SK-N-SH treated with all-trans-retinoic acid at 6 μM for 48 hours (cell line): ENCODE data around the gene HSPB2.

Experiments
- ATAC-seq: fragments of 200-7000 bp; cut with Tn5 transposase; 3 replicates; pipeline ENCODE4 v1.9.1; 2020; ENCODE audit warnings: mild to moderate bottlenecking, moderate library complexity
- ARNTL ChIP-seq: fragments of 450-650 bp; formaldehyde crosslinking; IDR thresholded peaks from 2 replicates; pipeline ENCODE4 v1.5.0; 2020; ENCODE audit warnings: low read depth, mild to moderate bottlenecking, moderate library complexity, borderline replicate concordance
- BACH2 ChIP-seq: fragments of 250-450 bp; sonication (Bioruptor Pico); IDR thresholded peaks from 2 replicates; pipeline ENCODE4 v1.9.0; 2021; ENCODE audit warnings: mild to moderate bottlenecking, borderline replicate concordance
- CSDC2 ChIP-seq: fragments of 250-450 bp; sonication (Bioruptor Pico); IDR thresholded peaks from 2 replicates; pipeline ENCODE4 v1.5.0; 2020; ENCODE audit warnings: mild to moderate bottlenecking, moderate library complexity
- ESRRG ChIP-seq: fragments of 250-450 bp; sonication (Bioruptor Pico); IDR thresholded peaks from 2 replicates; pipeline ENCODE4 v1.6.1; 2021; ENCODE audit warnings: mild to moderate bottlenecking
- GLIS3 ChIP-seq: fragments of 250-450 bp; sonication (Bioruptor Pico); IDR thresholded peaks from 2 replicates; pipeline ENCODE4 v1.5.0; 2020; ENCODE audit warnings: mild to moderate bottlenecking, moderate library complexity
- ISL1 ChIP-seq: fragments of 250-450 bp; sonication (Bioruptor Pico); IDR thresholded peaks from 2 replicates; pipeline ENCODE4 v2.1.2; 2022; ENCODE audit warnings: mild to moderate bottlenecking, moderate library complexity
- OSR1 ChIP-seq: fragments of 250-450 bp; sonication (Bioruptor Pico); IDR thresholded peaks from 2 replicates; pipeline ENCODE4 v1.8.0; 2022; ENCODE audit warnings: moderate library complexity, mild to moderate bottlenecking, inconsistent platforms
- PPARA ChIP-seq: fragments of 250-450 bp; sonication (Bioruptor Pico); IDR thresholded peaks from 2 replicates; pipeline ENCODE4 v1.5.0; 2020; ENCODE audit warnings: mild to moderate bottlenecking, borderline replicate concordance
- RARB ChIP-seq: fragments of 250-450 bp; sonication (Bioruptor Pico); IDR thresholded peaks from 2 replicates; pipeline ENCODE4 v1.8.0; 2021; ENCODE audit warnings: mild to moderate bottlenecking, moderate library complexity
- TOX ChIP-seq: fragments of 250-450 bp; sonication (Bioruptor Pico); IDR thresholded peaks from 2 replicates; pipeline ENCODE4 v1.8.0; 2021; ENCODE audit warnings: mild to moderate bottlenecking, moderate library complexity, borderline replicate concordance
- ZFP3 ChIP-seq: fragments of 250-450 bp; sonication (Bioruptor Pico); IDR thresholded peaks from 2 replicates; pipeline ENCODE4 v1.5.0; 2020; ENCODE audit warnings: mild to moderate bottlenecking, moderate library complexity
- ZFP30 ChIP-seq: fragments of 450-650 bp; formaldehyde crosslinking; IDR thresholded peaks from 2 replicates; pipeline ENCODE4 v1.5.0; 2022; ENCODE audit warnings: mild to moderate bottlenecking, moderate library complexity
- ZNF70 ChIP-seq: fragments of 450-650 bp; formaldehyde crosslinking; IDR thresholded peaks from 2 replicates; pipeline ENCODE4 v1.5.0; 2020; ENCODE audit warnings: mild to moderate bottlenecking, moderate library complexity
- ZNF8 ChIP-seq: fragments of 450-650 bp; formaldehyde crosslinking; IDR thresholded peaks from 2 replicates; pipeline ENCODE4 v1.5.0; 2020; ENCODE audit warnings: mild to moderate bottlenecking, moderate library complexity
- TF ChIP-seq, protein P1 (sequence below): fragments of 250-450 bp; sonication (Bioruptor Pico); IDR thresholded peaks from 2 replicates; pipeline ENCODE4 v1.5.0; 2020; ENCODE audit warnings: mild to moderate bottlenecking, moderate library complexity
- TF ChIP-seq, protein P2 (sequence below): fragments of 250-450 bp; sonication (Bioruptor Pico); IDR thresholded peaks from 2 replicates; pipeline ENCODE4 v1.8.0; 2021; ENCODE audit warnings: low read depth, mild to moderate bottlenecking, moderate library complexity, borderline replicate concordance
- TF ChIP-seq, protein P3 (sequence below): fragments of 250-450 bp; sonication (Bioruptor Pico); IDR thresholded peaks from 2 replicates; pipeline ENCODE4 v1.8.0; 2020; ENCODE audit warnings: mild to moderate bottlenecking, moderate library complexity, borderline replicate concordance
- TF ChIP-seq, protein P4 (sequence below): fragments of 250-450 bp; sonication (Bioruptor Pico); IDR thresholded peaks from 2 replicates; pipeline ENCODE4 v1.5.1; 2020; ENCODE audit warnings: low read depth, mild to moderate bottlenecking, moderate library complexity

The HSPB2 gene

DNA sequence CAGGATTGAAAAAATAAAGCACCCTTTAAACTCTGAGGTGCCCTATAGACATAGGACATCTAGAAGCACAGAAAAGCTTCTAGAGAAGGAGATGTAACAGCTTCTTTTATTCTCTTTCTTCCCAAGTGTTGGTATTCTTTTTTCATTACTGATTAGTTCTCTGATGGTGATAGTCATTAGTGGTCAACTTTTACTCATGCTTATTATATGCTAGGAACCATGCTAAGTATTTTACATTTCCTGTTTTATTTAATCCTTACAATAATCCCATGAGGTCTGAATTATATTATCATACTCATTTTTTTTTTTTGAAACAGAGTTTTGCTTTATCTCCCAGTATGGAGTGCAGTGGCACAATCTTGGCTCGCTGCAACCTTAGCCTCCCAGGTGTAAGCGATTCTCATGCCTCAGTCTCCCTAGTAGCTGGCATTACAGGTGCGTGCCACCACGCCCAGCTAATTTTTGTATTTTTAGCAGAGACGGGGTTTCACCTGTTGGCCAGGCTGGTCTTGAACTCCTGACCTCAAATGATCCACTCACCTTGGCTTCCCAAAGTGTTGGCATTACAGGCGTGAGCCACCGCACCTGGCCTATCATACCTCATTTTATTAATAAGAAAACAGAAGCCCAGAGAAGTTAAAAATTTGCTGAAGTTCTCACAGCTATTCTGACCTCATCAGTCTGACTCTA is 9.2 kb downstream of the HSPB2 start:
- TF ChIP-seq, protein P1, sequence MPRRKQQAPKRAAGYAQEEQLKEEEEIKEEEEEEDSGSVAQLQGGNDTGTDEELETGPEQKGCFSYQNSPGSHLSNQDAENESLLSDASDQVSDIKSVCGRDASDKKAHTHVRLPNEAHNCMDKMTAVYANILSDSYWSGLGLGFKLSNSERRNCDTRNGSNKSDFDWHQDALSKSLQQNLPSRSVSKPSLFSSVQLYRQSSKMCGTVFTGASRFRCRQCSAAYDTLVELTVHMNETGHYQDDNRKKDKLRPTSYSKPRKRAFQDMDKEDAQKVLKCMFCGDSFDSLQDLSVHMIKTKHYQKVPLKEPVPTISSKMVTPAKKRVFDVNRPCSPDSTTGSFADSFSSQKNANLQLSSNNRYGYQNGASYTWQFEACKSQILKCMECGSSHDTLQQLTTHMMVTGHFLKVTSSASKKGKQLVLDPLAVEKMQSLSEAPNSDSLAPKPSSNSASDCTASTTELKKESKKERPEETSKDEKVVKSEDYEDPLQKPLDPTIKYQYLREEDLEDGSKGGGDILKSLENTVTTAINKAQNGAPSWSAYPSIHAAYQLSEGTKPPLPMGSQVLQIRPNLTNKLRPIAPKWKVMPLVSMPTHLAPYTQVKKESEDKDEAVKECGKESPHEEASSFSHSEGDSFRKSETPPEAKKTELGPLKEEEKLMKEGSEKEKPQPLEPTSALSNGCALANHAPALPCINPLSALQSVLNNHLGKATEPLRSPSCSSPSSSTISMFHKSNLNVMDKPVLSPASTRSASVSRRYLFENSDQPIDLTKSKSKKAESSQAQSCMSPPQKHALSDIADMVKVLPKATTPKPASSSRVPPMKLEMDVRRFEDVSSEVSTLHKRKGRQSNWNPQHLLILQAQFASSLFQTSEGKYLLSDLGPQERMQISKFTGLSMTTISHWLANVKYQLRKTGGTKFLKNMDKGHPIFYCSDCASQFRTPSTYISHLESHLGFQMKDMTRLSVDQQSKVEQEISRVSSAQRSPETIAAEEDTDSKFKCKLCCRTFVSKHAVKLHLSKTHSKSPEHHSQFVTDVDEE, result no peak
- no peak for TF ChIP-seq OSR1
- TF ChIP-seq, protein P2, sequence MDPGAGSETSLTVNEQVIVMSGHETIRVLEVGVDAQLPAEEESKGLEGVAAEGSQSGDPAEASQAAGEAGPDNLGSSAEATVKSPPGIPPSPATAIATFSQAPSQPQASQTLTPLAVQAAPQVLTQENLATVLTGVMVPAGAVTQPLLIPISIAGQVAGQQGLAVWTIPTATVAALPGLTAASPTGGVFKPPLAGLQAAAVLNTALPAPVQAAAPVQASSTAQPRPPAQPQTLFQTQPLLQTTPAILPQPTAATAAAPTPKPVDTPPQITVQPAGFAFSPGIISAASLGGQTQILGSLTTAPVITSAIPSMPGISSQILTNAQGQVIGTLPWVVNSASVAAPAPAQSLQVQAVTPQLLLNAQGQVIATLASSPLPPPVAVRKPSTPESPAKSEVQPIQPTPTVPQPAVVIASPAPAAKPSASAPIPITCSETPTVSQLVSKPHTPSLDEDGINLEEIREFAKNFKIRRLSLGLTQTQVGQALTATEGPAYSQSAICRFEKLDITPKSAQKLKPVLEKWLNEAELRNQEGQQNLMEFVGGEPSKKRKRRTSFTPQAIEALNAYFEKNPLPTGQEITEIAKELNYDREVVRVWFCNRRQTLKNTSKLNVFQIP (CRISPR knock-in tag), result no peak
- TF ChIP-seq ESRRG (CRISPR knock-in tag), result no peak
- TF ChIP-seq TOX (CRISPR knock-in tag), result no peak
- no peak for TF ChIP-seq RARB
- TF ChIP-seq ARNTL (CRISPR knock-in tag), result no peak
- TF ChIP-seq, protein P3, sequence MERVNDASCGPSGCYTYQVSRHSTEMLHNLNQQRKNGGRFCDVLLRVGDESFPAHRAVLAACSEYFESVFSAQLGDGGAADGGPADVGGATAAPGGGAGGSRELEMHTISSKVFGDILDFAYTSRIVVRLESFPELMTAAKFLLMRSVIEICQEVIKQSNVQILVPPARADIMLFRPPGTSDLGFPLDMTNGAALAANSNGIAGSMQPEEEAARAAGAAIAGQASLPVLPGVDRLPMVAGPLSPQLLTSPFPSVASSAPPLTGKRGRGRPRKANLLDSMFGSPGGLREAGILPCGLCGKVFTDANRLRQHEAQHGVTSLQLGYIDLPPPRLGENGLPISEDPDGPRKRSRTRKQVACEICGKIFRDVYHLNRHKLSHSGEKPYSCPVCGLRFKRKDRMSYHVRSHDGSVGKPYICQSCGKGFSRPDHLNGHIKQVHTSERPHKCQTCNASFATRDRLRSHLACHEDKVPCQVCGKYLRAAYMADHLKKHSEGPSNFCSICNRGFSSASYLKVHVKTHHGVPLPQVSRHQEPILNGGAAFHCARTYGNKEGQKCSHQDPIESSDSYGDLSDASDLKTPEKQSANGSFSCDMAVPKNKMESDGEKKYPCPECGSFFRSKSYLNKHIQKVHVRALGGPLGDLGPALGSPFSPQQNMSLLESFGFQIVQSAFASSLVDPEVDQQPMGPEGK (CRISPR knock-in tag), result no peak
- no peak for TF ChIP-seq PPARA (CRISPR knock-in tag)
- TF ChIP-seq, protein P4, sequence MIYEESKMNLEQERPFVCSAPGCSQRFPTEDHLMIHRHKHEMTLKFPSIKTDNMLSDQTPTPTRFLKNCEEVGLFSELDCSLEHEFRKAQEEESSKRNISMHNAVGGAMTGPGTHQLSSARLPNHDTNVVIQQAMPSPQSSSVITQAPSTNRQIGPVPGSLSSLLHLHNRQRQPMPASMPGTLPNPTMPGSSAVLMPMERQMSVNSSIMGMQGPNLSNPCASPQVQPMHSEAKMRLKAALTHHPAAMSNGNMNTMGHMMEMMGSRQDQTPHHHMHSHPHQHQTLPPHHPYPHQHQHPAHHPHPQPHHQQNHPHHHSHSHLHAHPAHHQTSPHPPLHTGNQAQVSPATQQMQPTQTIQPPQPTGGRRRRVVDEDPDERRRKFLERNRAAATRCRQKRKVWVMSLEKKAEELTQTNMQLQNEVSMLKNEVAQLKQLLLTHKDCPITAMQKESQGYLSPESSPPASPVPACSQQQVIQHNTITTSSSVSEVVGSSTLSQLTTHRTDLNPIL (CRISPR knock-in tag), result no peak
- no peak for ATAC-seq

DNA sequence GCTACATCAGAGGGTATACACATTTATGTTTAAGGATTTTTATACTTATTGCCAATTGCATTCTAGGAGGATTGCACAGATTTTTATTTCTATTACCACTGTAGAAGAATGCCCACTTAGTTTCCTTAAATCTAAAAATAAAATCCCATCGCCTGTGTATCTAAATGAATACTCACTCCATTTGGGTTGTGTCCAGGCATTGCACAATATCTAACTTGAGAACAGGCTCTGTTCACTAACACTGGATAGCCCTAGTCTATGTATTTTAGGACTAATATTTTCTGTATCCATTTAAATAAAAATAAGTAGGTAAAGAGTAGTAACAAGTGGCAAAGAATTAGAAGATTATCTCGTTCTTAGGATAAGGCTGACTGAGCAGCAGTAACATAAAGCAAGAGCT is 10.3 kb downstream of the HSPB2 start:
- TF ChIP-seq, protein P1, result no peak
- TF ChIP-seq TOX (CRISPR knock-in tag) (no peak), ZNF8 (CRISPR knock-in tag) (no peak), BACH2 (CRISPR knock-in tag) (no peak), ZFP3 (CRISPR knock-in tag) (no peak), PPARA (CRISPR knock-in tag) (no peak)
- TF ChIP-seq, all 23 proteins: peak for 0
- ATAC-seq, result no peak

DNA sequence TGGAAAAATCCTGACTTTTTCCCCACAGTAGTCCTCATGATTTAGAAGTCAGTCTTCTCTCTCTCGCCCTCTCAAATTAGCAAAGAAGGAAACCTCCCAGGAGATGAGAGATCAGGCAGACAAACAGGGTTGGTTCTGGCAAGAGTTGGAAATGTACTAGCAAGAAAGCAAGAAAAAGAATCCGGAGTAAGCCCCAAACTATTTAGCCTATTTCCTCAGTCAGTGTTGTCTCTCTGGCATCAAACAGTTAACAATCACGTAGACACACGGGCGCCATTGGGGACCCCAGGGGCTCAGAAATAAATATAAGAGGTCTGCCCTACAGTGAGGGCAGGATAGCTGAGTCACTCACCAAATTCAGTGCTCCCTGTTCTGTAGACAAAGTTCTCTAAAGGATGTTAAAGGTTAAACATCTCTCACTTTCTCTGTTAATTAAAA is 10.8 kb downstream of the HSPB2 start:
- no peak for ATAC-seq
- TF ChIP-seq ESRRG (CRISPR knock-in tag) (no peak), ZFP3 (CRISPR knock-in tag) (no peak), ISL1 (CRISPR knock-in tag) (no peak), PPARA (CRISPR knock-in tag) (no peak), GLIS3 (no peak), BACH2 (CRISPR knock-in tag) (no peak), ZFP30 (no peak), CSDC2 (no peak), ZNF70 (CRISPR knock-in tag) (no peak), ARNTL (CRISPR knock-in tag) (no peak)
- TF ChIP-seq, protein P3 (CRISPR knock-in tag), result no peak
- TF ChIP-seq, protein P2 (CRISPR knock-in tag), result no peak
- TF ChIP-seq, protein P1, result no peak
